HCT116 (cell line): Measurements from ENCODE around the gene SQSTM1. TPM values are rescaled to one million over a fixed set of nuclear protein-coding genes. Genes with fewer than 3 reads are reported as not detected.

Experiments used
- ATAC-seq: fragments of 200-7000 bp; cut with Tn5 transposase; 2 replicates; pipeline ENCODE4 v1.9.1; 2020; ENCODE audit warnings: mild to moderate bottlenecking, moderate library complexity
- BruUV-seq: library from RNA; stranded (reverse); fragments of 400-500 nt; replicated peaks from 2 replicates; lab custom pipeline; 2021; lab: Mats Ljungman, UMichigan
- CTCF ChIA-PET: fragments of 300-600 bp; sonication (Branson Sonifier 250); formaldehyde crosslinking; loops from one replicate; lab custom pipeline; 2021; ENCODE audit warnings: antibody characterized with exemption; lab: Charles Lee
- POLR2A ChIA-PET: fragments of 300-600, 350-600 bp; sonication (Branson Sonifier 250); formaldehyde crosslinking; loops from one replicate; lab custom pipeline; 2021; ENCODE audit warnings: antibody characterized with exemption; lab: Charles Lee
- RAD21 ChIA-PET, 2 experiments: fragments of 300-600 bp; sonication (Branson Sonifier 250); formaldehyde crosslinking; loops; one replicate each; lab custom pipeline; 2023; ENCODE audit warnings: low total read pairs in 2 of 2; ENCODE audit not compliant: uncharacterized antibody in 2 of 2, unreplicated experiment in 2 of 2, low non-redundant PET in 1 of 2; lab: Charles Lee
- DNase-seq: peaks from one replicate; pipeline ENCODE4 v3.0.0-alpha.2; 2010; ENCODE audit warnings: low read depth, low spot score
- H2AFZ ChIP-seq: fragments of 200-600 bp; shearing (Covaris generic), sonication (generic); 2 replicates; pipeline ENCODE4 v1.6.1; 2017; ENCODE audit warnings: low read depth, mixed run types, mixed read lengths, antibody characterized with exemption, low read length; ENCODE audit not compliant: poor library complexity, severe bottlenecking
- H3K27ac ChIP-seq: 2 replicates; pipeline ENCODE4 v1.5.1; 2012; ENCODE audit warnings: low read depth, low read length
- H3K27me3 ChIP-seq: fragments of 200-600 bp; sonication (generic); 2 replicates; pipeline ENCODE4 v1.6.1; 2016; ENCODE audit warnings: mixed run types, low read length, mixed read lengths; ENCODE audit not compliant: insufficient read depth
- H3K36me3 ChIP-seq, 2 experiments: fragments of 200-500 bp in 1 of 2; fragments of 200-600 bp in 1 of 2; sonication (Bioruptor generic) in 1 of 2; sonication (generic) in 1 of 2; 2 replicates each; pipeline versions ENCODE4 v1.5.1 to v1.6.1; 2014 to 2016; ENCODE audit warnings: low read length in 2 of 2, inconsistent platforms in 1 of 2, mixed read lengths in 1 of 2, mixed run types in 1 of 2; ENCODE audit not compliant: insufficient read depth in 2 of 2, control insufficient read depth in 1 of 2
- H3K4me1 ChIP-seq, 2 experiments: fragments of 200-600 bp in 1 of 2; sonication (generic) in 1 of 2; 2 replicates each; pipeline versions ENCODE4 v1.5.1 to v1.6.1; 2012 to 2017; ENCODE audit warnings: low read length in 2 of 2, inconsistent platforms in 1 of 2, mild to moderate bottlenecking in 1 of 2, mixed read lengths in 1 of 2, mixed run types in 1 of 2, moderate library complexity in 1 of 2; ENCODE audit not compliant: insufficient read depth in 2 of 2, control insufficient read depth in 1 of 2
- H3K4me2 ChIP-seq: fragments of 200-600 bp; sonication (generic); 2 replicates; pipeline ENCODE4 v1.6.1; 2017; ENCODE audit warnings: mixed run types, low read length, mixed read lengths
- H3K4me3 ChIP-seq, 2 experiments: fragments of 200-600 bp in 1 of 2; sonication (generic) in 1 of 2; replicated peaks in 1 of 2; 2 replicates each; pipeline ENCODE4 v1.5.1; 2011 to 2016; ENCODE audit warnings: low read length in 2 of 2, control low read depth in 1 of 2, low read depth in 1 of 2, mild to moderate bottlenecking in 1 of 2, mixed read lengths in 1 of 2, mixed run types in 1 of 2
- H3K79me2 ChIP-seq: fragments of 200-600 bp; sonication (generic); 2 replicates; pipeline ENCODE4 v1.6.1; 2017; ENCODE audit warnings: mild to moderate bottlenecking, mixed run types, low read length, moderate library complexity, mixed read lengths; ENCODE audit not compliant: insufficient read depth
- H3K9ac ChIP-seq: fragments of 200-600 bp; sonication (generic); 2 replicates; pipeline ENCODE4 v1.6.1; 2016; ENCODE audit warnings: low read length, mixed read lengths
- H3K9me2 ChIP-seq: fragments of 200-600 bp; sonication (generic), shearing (Covaris generic); 2 replicates; pipeline ENCODE4 v1.6.1; 2017; ENCODE audit warnings: mixed run types, mild to moderate bottlenecking, moderate library complexity; ENCODE audit not compliant: insufficient read depth
- H3K9me3 ChIP-seq, 2 experiments: fragments of 200-500 bp in 1 of 2; fragments of 200-600 bp in 1 of 2; sonication (Bioruptor generic) in 1 of 2; sonication (generic) in 1 of 2; 2 replicates each; pipeline ENCODE4 v1.6.1; 2014 to 2017; ENCODE audit warnings: low read length in 2 of 2, mixed read lengths in 2 of 2, inconsistent platforms in 1 of 2, low read depth in 1 of 2, mild to moderate bottlenecking in 1 of 2, mixed run types in 1 of 2, moderate library complexity in 1 of 2; ENCODE audit not compliant: control insufficient read depth in 1 of 2, insufficient read depth in 1 of 2
- H4K20me1 ChIP-seq: fragments of 200-600 bp; sonication (generic), shearing (Covaris generic); 2 replicates; pipeline ENCODE4 v1.6.1; 2017; ENCODE audit warnings: mixed run types, mild to moderate bottlenecking, moderate library complexity; ENCODE audit not compliant: insufficient read depth
- CEBPB ChIP-seq: IDR thresholded peaks from 2 replicates; pipeline ENCODE4 v1.6.1; 2012; ENCODE audit warnings: low read depth
- CTCF ChIP-seq, 3 experiments: fragments of 200-600 bp in 1 of 3; sonication (generic) in 1 of 3; IDR thresholded peaks in 2 of 3; conservative IDR thresholded peaks in 1 of 3; 2 replicates each; pipeline ENCODE4 v1.5.1; 2012 to 2017; ENCODE audit warnings: low read depth in 2 of 3, low read length in 2 of 3, antibody characterized with exemption in 1 of 3, borderline replicate concordance in 1 of 3, control low read depth in 1 of 3, mild to moderate bottlenecking in 1 of 3, mixed read lengths in 1 of 3, mixed run types in 1 of 3, moderate library complexity in 1 of 3; ENCODE audit not compliant: insufficient read depth in 1 of 3
- EGR1 ChIP-seq: IDR thresholded peaks from 2 replicates; pipeline ENCODE4 v1.6.1; 2012; ENCODE audit warnings: low read depth
- ELF1 ChIP-seq: IDR thresholded peaks from 2 replicates; pipeline ENCODE4 v1.6.1; 2012; ENCODE audit warnings: low read depth, borderline replicate concordance
- FOSL1 ChIP-seq: IDR thresholded peaks from 2 replicates; pipeline ENCODE4 v1.6.1; 2012; ENCODE audit warnings: low read depth
- JUND ChIP-seq: IDR thresholded peaks from 2 replicates; pipeline ENCODE4 v1.6.1; 2012
- RAD21 ChIP-seq: IDR thresholded peaks from 2 replicates; pipeline ENCODE4 v1.6.1; 2012; ENCODE audit warnings: low read depth, mild to moderate bottlenecking
- SIN3A ChIP-seq: IDR thresholded peaks from 2 replicates; pipeline ENCODE4 v1.6.1; 2012; ENCODE audit warnings: low read depth
- SP1 ChIP-seq: IDR thresholded peaks from 2 replicates; pipeline ENCODE4 v1.6.1; 2012; ENCODE audit warnings: low read depth
- SRF ChIP-seq: IDR thresholded peaks from 2 replicates; pipeline ENCODE4 v1.6.1; 2012; ENCODE audit warnings: low read depth
- TCF7L2 ChIP-seq: IDR thresholded peaks from 2 replicates; pipeline ENCODE4 v1.7.0; 2011; ENCODE audit warnings: borderline replicate concordance, inconsistent platforms; ENCODE audit not compliant: insufficient read depth, insufficient read length; ENCODE audit errors: extremely low read depth
- YY1 ChIP-seq: IDR thresholded peaks from 2 replicates; pipeline ENCODE4 v1.6.1; 2011; ENCODE audit warnings: low read length, low read depth, moderate library complexity, mild to moderate bottlenecking; ENCODE audit not compliant: insufficient replicate concordance; ENCODE audit errors: extremely low read depth
- ZFX ChIP-seq: fragments of 450-650 bp; IDR thresholded peaks from 2 replicates; pipeline ENCODE4 v1.6.1; 2017
- intact Hi-C: fragments of 100-400 bp; cut with micrococcal nuclease; formaldehyde crosslinking; loops from 2 replicates; pipeline ENCODE4 v1.10.0; 2022
- total RNA-seq: library from RNA; stranded (reverse); gene quantifications from one replicate; pipeline ENCODE4 v1.2.1, GENCODE V29; 2021; ENCODE audit not compliant: unreplicated experiment
- TF ChIP-seq, protein P1 (sequence below): IDR thresholded peaks from 2 replicates; pipeline ENCODE4 v1.6.1; 2011; ENCODE audit warnings: mild to moderate bottlenecking, low read length, moderate library complexity; ENCODE audit not compliant: insufficient replicate concordance; ENCODE audit errors: extremely low read depth
- TF ChIP-seq, protein P2 (sequence below): IDR thresholded peaks from 2 replicates; pipeline ENCODE4 v1.6.1; 2012; ENCODE audit warnings: low read depth

Gene SQSTM1
- total RNA-seq, 1 experiment from 2014 or later, result 299 TPM

DNA sequence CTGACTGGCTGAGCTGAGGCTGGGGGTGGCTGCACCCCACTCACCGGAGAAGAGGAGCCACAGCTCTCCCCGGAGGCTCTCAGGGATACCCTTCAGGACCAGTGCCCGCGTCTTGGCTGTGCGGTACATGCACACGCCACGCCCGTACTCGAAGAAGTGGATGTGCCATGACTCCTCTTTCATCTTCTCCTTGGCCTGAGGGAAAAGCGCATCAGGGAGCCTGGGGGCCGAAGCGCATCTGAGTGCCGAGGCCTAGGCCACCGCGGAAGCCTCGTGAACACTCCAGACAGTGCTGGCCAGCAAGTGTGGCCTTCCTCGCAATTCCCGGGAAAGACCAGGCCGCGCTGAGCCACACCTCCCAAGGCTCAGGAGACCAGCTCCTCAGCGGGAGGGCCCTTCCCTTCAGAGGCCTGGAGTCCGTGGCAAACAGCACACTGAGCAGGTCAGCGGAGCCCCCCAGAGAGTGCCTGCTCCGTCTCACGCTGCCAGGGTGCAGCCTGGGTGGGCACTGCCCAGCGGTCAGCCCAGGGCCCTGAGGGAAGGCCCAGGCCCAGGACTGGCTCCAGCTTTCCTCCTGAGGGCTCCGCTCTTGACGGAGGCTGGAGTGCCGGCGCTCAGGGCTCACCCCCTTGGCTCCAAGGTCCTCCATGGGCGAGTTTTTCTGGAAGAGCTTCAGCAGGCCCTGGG is 58.4 kb downstream of the SQSTM1 start:
- H3K27me3 ChIP-seq, result no peaks in the 10 kb centered on the region
- BruUV-seq, result no TSS peak
- H3K4me2 ChIP-seq, result no peak overlapping the region
- H4K20me1 ChIP-seq, result no peaks in the 10 kb centered on the region
- RAD21 ChIA-PET, result no interaction called here
- no peaks in the 10 kb centered on the region for H3K4me1 ChIP-seq
- H3K36me3 ChIP-seq, result peaks cover 26 to 36% of the 10 kb centered on the region in 2 experiments
- no peak overlapping the region for H3K9ac ChIP-seq
- H3K27ac ChIP-seq, result no peak overlapping the region
- H3K4me3 ChIP-seq, result no peak overlapping the region
- peaks cover 12 to 19% of the 10 kb centered on the region in 2 experiments; a peak in 3 of 4 replicates for H3K9me3 ChIP-seq
- no peaks in the 10 kb centered on the region for H3K9me2 ChIP-seq
- H2AFZ ChIP-seq, result no peak overlapping the region
- intact Hi-C loops, result no loop called here
- CTCF ChIA-PET, result no interaction called here
- no peak for TF ChIP-seq SP1
- TF ChIP-seq SRF, result no peak
- no peak for TF ChIP-seq FOSL1
- TF ChIP-seq YY1, result no peak
- no peak for TF ChIP-seq CEBPB
- no peak for TF ChIP-seq ZFX
- TF ChIP-seq, protein P1, sequence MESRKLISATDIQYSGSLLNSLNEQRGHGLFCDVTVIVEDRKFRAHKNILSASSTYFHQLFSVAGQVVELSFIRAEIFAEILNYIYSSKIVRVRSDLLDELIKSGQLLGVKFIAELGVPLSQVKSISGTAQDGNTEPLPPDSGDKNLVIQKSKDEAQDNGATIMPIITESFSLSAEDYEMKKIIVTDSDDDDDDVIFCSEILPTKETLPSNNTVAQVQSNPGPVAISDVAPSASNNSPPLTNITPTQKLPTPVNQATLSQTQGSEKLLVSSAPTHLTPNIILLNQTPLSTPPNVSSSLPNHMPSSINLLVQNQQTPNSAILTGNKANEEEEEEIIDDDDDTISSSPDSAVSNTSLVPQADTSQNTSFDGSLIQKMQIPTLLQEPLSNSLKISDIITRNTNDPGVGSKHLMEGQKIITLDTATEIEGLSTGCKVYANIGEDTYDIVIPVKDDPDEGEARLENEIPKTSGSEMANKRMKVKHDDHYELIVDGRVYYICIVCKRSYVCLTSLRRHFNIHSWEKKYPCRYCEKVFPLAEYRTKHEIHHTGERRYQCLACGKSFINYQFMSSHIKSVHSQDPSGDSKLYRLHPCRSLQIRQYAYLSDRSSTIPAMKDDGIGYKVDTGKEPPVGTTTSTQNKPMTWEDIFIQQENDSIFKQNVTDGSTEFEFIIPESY, result no peak
- no peak for TF ChIP-seq JUND
- TF ChIP-seq CTCF (IDR thresholded peaks at IDR 0.05 in 2 of 3, conservative IDR thresholded peaks at IDR 0.05 in 1 of 3; ENCODE audit: borderline replicate concordance in 1 of 3, insufficient read depth in 1 of 3, low read depth in 2 of 3, low read length in 2 of 3), result no peak
- TF ChIP-seq RAD21, result no peak
- no peak for TF ChIP-seq ELF1
- TF ChIP-seq, protein P2, sequence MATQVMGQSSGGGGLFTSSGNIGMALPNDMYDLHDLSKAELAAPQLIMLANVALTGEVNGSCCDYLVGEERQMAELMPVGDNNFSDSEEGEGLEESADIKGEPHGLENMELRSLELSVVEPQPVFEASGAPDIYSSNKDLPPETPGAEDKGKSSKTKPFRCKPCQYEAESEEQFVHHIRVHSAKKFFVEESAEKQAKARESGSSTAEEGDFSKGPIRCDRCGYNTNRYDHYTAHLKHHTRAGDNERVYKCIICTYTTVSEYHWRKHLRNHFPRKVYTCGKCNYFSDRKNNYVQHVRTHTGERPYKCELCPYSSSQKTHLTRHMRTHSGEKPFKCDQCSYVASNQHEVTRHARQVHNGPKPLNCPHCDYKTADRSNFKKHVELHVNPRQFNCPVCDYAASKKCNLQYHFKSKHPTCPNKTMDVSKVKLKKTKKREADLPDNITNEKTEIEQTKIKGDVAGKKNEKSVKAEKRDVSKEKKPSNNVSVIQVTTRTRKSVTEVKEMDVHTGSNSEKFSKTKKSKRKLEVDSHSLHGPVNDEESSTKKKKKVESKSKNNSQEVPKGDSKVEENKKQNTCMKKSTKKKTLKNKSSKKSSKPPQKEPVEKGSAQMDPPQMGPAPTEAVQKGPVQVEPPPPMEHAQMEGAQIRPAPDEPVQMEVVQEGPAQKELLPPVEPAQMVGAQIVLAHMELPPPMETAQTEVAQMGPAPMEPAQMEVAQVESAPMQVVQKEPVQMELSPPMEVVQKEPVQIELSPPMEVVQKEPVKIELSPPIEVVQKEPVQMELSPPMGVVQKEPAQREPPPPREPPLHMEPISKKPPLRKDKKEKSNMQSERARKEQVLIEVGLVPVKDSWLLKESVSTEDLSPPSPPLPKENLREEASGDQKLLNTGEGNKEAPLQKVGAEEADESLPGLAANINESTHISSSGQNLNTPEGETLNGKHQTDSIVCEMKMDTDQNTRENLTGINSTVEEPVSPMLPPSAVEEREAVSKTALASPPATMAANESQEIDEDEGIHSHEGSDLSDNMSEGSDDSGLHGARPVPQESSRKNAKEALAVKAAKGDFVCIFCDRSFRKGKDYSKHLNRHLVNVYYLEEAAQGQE, result no peak
- no peak for TF ChIP-seq EGR1
- no peak for TF ChIP-seq SIN3A
- TF ChIP-seq TCF7L2, result no peak
- POLR2A ChIA-PET, result no interaction called here
- DNase-seq (no peak), ATAC-seq (no peak)
- no peaks in the 10 kb centered on the region for H3K79me2 ChIP-seq
